ENCODE measurements around the gene GDI1.

Gene GDI1

GRCh38 chrX:154434394-154435168 is 2.4 kb upstream of the GDI1 start:
- no peaks in the 10 kb centered on the region for H3K9me3 ChIP-seq (ENCODE audit: insufficient read depth, low read length)
- TF ChIP-seq SUZ12 (IDR thresholded peaks at IDR 0.05; ENCODE audit: extremely low read depth, insufficient read depth, insufficient read length) (no peak), ZNF274 (IDR thresholded peaks at IDR 0.05; ENCODE audit: low read depth, low read length) (no peak), YY1 (IDR thresholded peaks at IDR 0.05; ENCODE audit: insufficient read depth, insufficient read length) (no peak)
- no peaks in the 10 kb centered on the region for H3K27me3 ChIP-seq (ENCODE audit: insufficient read depth, insufficient read length)
- H3K36me3 ChIP-seq (ENCODE audit: insufficient read depth, insufficient read length, low read length), result peaks cover 51% of the 10 kb centered on the region
- no peak overlapping the region for H3K4me3 ChIP-seq (ENCODE audit: insufficient read length, low read depth)
- H3K9ac ChIP-seq (ENCODE audit: insufficient read length, low read depth), result no peak overlapping the region
- no peak for DNase-seq (ENCODE audit: low read depth, low spot score)
- H3K4me1 ChIP-seq (ENCODE audit: insufficient read depth, insufficient read length), result peaks cover 3% of the 10 kb centered on the region

GRCh38 chrX:154435171-154435733 is 1.7 kb upstream of the GDI1 start:
- Histone ChIP-seq H3K9me3 (ENCODE audit: insufficient read depth, low read length) (no peaks in the 10 kb centered on the region), H3K4me3 (ENCODE audit: insufficient read length, low read depth) (no peak overlapping the region), H3K9ac (ENCODE audit: insufficient read length, low read depth) (no peak overlapping the region), H3K4me1 (ENCODE audit: insufficient read depth, insufficient read length) (peaks cover 3% of the 10 kb centered on the region), H3K36me3 (ENCODE audit: insufficient read depth, insufficient read length, low read length) (peaks cover 56% of the 10 kb centered on the region), H3K27me3 (ENCODE audit: insufficient read depth, insufficient read length) (no peaks in the 10 kb centered on the region)
- no peak for DNase-seq (ENCODE audit: low read depth, low spot score)
- no peak for TF ChIP-seq YY1 (IDR thresholded peaks at IDR 0.05; ENCODE audit: insufficient read depth, insufficient read length)
- no peak for TF ChIP-seq ZNF274 (IDR thresholded peaks at IDR 0.05; ENCODE audit: low read depth, low read length)
- TF ChIP-seq SUZ12 (IDR thresholded peaks at IDR 0.05; ENCODE audit: extremely low read depth, insufficient read depth, insufficient read length), result no peak

DNA sequence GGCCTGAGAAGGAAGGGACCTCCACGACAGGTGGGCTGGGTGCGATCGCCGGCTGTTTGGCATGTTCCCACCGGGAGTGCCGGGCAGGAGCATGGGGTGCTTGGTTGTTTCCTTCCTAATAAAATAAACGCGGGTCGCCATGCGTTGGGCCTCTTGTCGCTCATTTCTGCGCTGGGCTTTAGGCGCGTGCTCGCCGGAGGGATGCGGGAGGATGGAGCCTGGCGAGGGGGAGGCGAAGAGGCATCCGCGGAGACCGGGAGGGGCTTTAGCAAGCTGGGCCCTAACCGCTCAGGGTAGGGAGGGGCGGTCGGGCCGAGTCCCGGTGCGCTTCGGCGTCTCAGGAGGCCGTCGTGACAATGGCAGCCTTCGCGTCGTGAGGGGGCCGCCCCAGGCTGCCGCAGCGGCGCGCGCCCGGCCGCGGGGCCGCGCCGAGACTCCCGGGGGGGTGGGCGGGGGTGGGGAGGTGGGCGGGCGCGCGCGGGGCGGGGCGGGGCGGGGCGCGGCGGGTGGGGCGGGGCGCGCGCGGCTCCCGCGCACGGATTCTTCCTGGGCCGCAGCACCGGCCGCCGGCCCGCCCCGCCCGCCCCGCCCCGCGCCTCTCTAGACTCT is 476 bp upstream of the GDI1 start:
- Histone ChIP-seq H3K4me1 (ENCODE audit: insufficient read depth, insufficient read length) (no peaks in the 10 kb centered on the region), H3K9ac (ENCODE audit: insufficient read length, low read depth) (no peak overlapping the region), H3K9me3 (ENCODE audit: insufficient read depth, low read length) (no peaks in the 10 kb centered on the region), H3K4me3 (ENCODE audit: insufficient read length, low read depth) (peak overlapping the region; percentile 8), H3K27me3 (ENCODE audit: insufficient read depth, insufficient read length) (no peaks in the 10 kb centered on the region), H3K36me3 (ENCODE audit: insufficient read depth, insufficient read length, low read length) (peaks cover 65% of the 10 kb centered on the region)
- TF ChIP-seq YY1 (IDR thresholded peaks at IDR 0.05; ENCODE audit: insufficient read depth, insufficient read length), result no peak
- TF ChIP-seq SUZ12 (IDR thresholded peaks at IDR 0.05; ENCODE audit: extremely low read depth, insufficient read depth, insufficient read length), result no peak
- TF ChIP-seq ZNF274 (IDR thresholded peaks at IDR 0.05; ENCODE audit: low read depth, low read length), result no peak
- no peak for DNase-seq (ENCODE audit: low read depth, low spot score)

GRCh38 chrX:154437971-154438893 is 1.3 kb downstream of the GDI1 start:
- H3K4me3 ChIP-seq (ENCODE audit: insufficient read length, low read depth), result peak overlapping the region; percentile 56
- H3K9me3 ChIP-seq (ENCODE audit: insufficient read depth, low read length), result no peaks in the 10 kb centered on the region
- no peaks in the 10 kb centered on the region for H3K27me3 ChIP-seq (ENCODE audit: insufficient read depth, insufficient read length)
- TF ChIP-seq YY1 (IDR thresholded peaks at IDR 0.05; ENCODE audit: insufficient read depth, insufficient read length) (no peak), ZNF274 (IDR thresholded peaks at IDR 0.05; ENCODE audit: low read depth, low read length) (no peak), SUZ12 (IDR thresholded peaks at IDR 0.05; ENCODE audit: extremely low read depth, insufficient read depth, insufficient read length) (no peak)
- H3K9ac ChIP-seq (ENCODE audit: insufficient read length, low read depth), result peak overlapping the region; percentile 56
- no peaks in the 10 kb centered on the region for H3K4me1 ChIP-seq (ENCODE audit: insufficient read depth, insufficient read length)
- H3K36me3 ChIP-seq (ENCODE audit: insufficient read depth, insufficient read length, low read length), result peaks cover 69% of the 10 kb centered on the region
- no peak for DNase-seq (ENCODE audit: low read depth, low spot score)

GRCh38 chrX:154439841-154440240 is 2.9 kb downstream of the GDI1 start:
- no peaks in the 10 kb centered on the region for H3K9me3 ChIP-seq (ENCODE audit: insufficient read depth, low read length)
- H3K9ac ChIP-seq (ENCODE audit: insufficient read length, low read depth), result no peak overlapping the region
- H3K4me1 ChIP-seq (ENCODE audit: insufficient read depth, insufficient read length), result no peaks in the 10 kb centered on the region
- H3K4me3 ChIP-seq (ENCODE audit: insufficient read length, low read depth), result no peak overlapping the region
- no peak for DNase-seq (ENCODE audit: low read depth, low spot score)
- H3K27me3 ChIP-seq (ENCODE audit: insufficient read depth, insufficient read length), result no peaks in the 10 kb centered on the region
- H3K36me3 ChIP-seq (ENCODE audit: insufficient read depth, insufficient read length, low read length), result peaks cover 55% of the 10 kb centered on the region
- no peak for TF ChIP-seq ZNF274 (IDR thresholded peaks at IDR 0.05; ENCODE audit: low read depth, low read length)
- no peak for TF ChIP-seq SUZ12 (IDR thresholded peaks at IDR 0.05; ENCODE audit: extremely low read depth, insufficient read depth, insufficient read length)
- TF ChIP-seq YY1 (IDR thresholded peaks at IDR 0.05; ENCODE audit: insufficient read depth, insufficient read length), result no peak

- no peak overlapping the region for H3K9ac ChIP-seq (ENCODE audit: insufficient read length, low read depth)
- no peaks in the 10 kb centered on the region for H3K4me1 ChIP-seq (ENCODE audit: insufficient read depth, insufficient read length)
- no peak for DNase-seq (ENCODE audit: low read depth, low spot score)
- peaks cover 50% of the 10 kb centered on the region for H3K36me3 ChIP-seq (ENCODE audit: insufficient read depth, insufficient read length, low read length)
- H3K27me3 ChIP-seq (ENCODE audit: insufficient read depth, insufficient read length), result no peaks in the 10 kb centered on the region
- H3K4me3 ChIP-seq (ENCODE audit: insufficient read length, low read depth), result no peak overlapping the region
- TF ChIP-seq ZNF274 (IDR thresholded peaks at IDR 0.05; ENCODE audit: low read depth, low read length), result no peak
- H3K9me3 ChIP-seq (ENCODE audit: insufficient read depth, low read length), result no peaks in the 10 kb centered on the region
Observed at GRCh38 chrX:154440623-154441357, 3.8 kb downstream of the GDI1 start.
